ENCODE results near the gene SULF2.
"Not testable (repeated sequence)": the region's sequence is repeated elsewhere in the genome, so short reads cannot be mapped to it uniquely, and the experiment has no call there.

SULF2 gene

DNA sequence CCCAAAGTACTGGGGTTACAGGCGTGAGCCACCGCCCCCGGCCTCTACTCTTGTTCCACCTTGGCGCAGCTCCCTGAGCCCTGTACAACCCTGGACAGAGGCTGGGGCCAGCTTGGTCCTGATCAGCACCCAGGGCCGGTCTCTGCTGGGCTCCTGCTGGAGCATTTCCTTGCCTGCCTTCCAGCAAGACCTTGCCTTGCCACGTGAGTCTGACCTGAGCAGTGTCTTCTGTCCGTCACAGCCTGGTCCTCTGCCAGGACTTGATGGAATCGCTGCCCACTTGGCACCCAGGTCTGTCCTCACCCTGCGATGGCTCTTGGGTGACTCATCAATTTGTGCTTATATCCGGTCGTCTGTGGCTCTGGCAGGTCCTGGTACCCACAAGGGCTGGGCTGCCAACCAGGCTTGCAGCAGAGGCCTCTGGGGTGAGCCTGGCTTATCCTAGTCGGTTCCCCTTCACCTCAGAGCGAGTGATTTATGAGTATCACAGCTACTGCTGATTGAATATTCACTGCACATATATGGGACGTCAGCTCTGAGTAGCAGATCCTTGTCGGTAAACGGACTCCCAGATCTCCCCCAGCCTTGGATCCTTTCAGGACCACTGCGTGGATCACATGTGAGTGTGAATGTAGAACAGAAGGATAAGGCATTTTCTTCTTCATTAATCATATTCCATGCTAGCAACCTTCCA, 10.1 kb upstream of the SULF2 start:
- peaks cover 2% of the 10 kb centered on the region for H3K27me3 ChIP-seq (replicated peaks)
- DNase-seq, result no peak
- in situ Hi-C loops (cut with HindIII; ENCODE audit: low pct_ligation_motif_present, low sequenced_read_pairs), result no loop called here
- H3K27ac ChIP-seq, result no peak overlapping the region
- H3K4me3 ChIP-seq (ENCODE audit: low read depth, low read length), result no peak overlapping the region
- no peaks in the 10 kb centered on the region for H3K36me3 ChIP-seq (replicated peaks)
- TF ChIP-seq, protein P1, sequence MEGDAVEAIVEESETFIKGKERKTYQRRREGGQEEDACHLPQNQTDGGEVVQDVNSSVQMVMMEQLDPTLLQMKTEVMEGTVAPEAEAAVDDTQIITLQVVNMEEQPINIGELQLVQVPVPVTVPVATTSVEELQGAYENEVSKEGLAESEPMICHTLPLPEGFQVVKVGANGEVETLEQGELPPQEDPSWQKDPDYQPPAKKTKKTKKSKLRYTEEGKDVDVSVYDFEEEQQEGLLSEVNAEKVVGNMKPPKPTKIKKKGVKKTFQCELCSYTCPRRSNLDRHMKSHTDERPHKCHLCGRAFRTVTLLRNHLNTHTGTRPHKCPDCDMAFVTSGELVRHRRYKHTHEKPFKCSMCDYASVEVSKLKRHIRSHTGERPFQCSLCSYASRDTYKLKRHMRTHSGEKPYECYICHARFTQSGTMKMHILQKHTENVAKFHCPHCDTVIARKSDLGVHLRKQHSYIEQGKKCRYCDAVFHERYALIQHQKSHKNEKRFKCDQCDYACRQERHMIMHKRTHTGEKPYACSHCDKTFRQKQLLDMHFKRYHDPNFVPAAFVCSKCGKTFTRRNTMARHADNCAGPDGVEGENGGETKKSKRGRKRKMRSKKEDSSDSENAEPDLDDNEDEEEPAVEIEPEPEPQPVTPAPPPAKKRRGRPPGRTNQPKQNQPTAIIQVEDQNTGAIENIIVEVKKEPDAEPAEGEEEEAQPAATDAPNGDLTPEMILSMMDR (IDR thresholded peaks at IDR 0.05; ENCODE audit: low read depth, low read length, missing control alignments), result no peak

DNA sequence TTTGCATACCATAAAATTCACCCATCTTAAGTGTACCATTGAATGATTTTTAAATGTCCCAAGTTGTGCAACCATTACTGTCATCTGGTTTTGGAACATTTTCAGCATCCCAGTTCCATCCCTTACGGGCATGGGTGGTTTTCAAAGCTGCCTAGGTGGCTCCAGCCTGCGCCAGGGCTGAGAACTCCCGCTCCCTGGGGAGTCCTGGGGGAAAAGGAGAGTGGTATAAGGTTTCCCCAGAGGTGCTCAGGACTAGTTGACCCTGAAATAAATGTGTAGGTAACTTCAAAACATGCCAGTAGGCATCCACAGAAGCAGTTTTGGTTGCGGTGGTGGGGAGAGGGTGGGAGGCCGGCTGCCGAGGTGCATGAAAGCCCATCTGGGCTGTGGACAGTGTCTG, 9.0 kb upstream of the SULF2 start:
- in situ Hi-C loops (cut with HindIII; ENCODE audit: low pct_ligation_motif_present, low sequenced_read_pairs); H3K27me3 ChIP-seq (replicated peaks); DNase-seq; H3K27ac ChIP-seq; H3K36me3 ChIP-seq (replicated peaks); H3K4me3 ChIP-seq (ENCODE audit: low read depth, low read length): not testable (repeated sequence)

DNA sequence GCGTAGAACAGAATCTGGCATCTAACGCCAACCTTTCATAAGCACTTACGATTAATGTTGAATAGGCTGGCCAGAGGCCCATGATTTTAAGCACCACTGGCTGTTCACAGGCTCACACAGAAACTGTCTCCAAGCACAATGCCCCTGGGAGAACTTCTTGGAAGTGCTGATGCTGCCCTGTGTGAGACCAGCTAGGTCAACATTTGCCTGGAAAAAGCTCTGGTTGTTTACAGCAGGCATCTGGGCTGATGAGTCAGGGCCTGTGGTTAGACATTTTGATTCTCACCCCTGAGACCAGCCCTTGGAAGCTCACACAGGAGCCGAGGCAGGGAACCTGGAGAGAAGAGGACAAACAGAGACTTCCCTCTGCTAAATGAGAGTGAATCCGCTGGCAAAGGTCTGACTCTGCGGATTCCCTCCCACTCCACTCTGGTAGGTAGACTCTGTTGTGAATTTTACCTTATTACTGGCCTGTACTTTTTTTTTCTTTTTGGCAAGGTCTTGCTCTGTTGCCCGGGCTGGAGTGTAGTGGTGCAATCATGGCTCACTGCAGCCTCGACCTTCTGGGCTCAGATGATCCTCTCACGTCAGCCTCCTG, 6.8 kb upstream of the SULF2 start:
- peaks cover 12% of the 10 kb centered on the region for H3K27me3 ChIP-seq (replicated peaks)
- in situ Hi-C loops (cut with HindIII; ENCODE audit: low pct_ligation_motif_present, low sequenced_read_pairs), result no loop called here
- H3K36me3 ChIP-seq (replicated peaks), result no peaks in the 10 kb centered on the region
- H3K4me3 ChIP-seq (ENCODE audit: low read depth, low read length), result no peak overlapping the region
- DNase-seq, result peak; percentile 88
- TF ChIP-seq, protein P1 (IDR thresholded peaks at IDR 0.05; ENCODE audit: low read depth, low read length, missing control alignments), result no peak
- no peak overlapping the region for H3K27ac ChIP-seq

DNA sequence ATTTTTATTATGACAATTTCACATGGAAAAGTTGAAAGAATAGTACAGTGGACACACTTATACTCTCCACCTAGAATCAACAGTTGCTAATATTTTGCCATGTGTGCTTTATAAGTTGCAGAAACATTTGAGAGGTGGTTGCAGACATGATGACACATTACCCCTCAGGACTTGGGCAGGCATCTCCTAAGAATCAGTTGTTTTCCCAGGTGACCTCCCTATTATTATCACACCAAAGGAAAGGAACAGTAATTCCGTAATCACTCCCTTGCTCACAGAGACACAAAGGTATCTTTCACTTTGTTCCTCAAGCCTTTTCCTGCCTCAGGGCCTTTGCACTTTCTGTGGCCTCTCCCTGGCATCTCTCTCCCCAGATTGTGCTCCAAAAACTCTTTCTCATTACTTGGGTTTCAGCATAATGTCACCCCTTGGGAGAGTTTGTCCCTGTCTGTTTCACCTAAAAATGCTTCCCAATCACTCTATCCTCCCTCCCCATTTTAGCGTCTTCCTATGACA, 5.9 kb upstream of the SULF2 start:
- no peaks in the 10 kb centered on the region for H3K36me3 ChIP-seq (replicated peaks)
- no peak for DNase-seq
- H3K27me3 ChIP-seq (replicated peaks), result peaks cover 12% of the 10 kb centered on the region
- TF ChIP-seq, protein P1 (IDR thresholded peaks at IDR 0.05; ENCODE audit: low read depth, low read length, missing control alignments), result no peak
- H3K4me3 ChIP-seq (ENCODE audit: low read depth, low read length), result no peak overlapping the region
- no peak overlapping the region for H3K27ac ChIP-seq
- in situ Hi-C loops (cut with HindIII; ENCODE audit: low pct_ligation_motif_present, low sequenced_read_pairs), result no loop called here

DNA sequence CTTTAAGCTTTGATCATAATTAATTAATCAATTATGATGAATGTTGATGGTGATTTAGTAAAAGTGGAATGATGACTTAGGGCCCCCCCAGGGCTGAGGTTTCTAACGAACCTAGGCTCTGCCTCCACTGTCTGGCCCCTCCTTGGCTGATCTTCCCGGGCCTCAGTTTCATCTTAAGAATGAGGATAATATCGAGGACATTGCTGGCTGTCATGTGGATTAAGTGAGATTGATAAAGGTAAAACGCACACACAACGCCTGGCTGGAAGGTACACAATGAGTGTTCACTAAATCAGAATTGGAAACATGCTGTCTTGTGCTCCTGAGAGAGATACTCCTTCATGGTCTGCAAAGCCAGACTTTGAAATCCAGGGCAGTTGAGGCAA, 5.3 kb upstream of the SULF2 start:
- TF ChIP-seq, protein P1 (IDR thresholded peaks at IDR 0.05; ENCODE audit: low read depth, low read length, missing control alignments), result no peak
- H3K36me3 ChIP-seq (replicated peaks), result no peaks in the 10 kb centered on the region
- DNase-seq, result no peak
- peaks cover 16% of the 10 kb centered on the region for H3K27me3 ChIP-seq (replicated peaks)
- no peak overlapping the region for H3K4me3 ChIP-seq (ENCODE audit: low read depth, low read length)
- in situ Hi-C loops (cut with HindIII; ENCODE audit: low pct_ligation_motif_present, low sequenced_read_pairs), result no loop called here
- no peak overlapping the region for H3K27ac ChIP-seq

DNA sequence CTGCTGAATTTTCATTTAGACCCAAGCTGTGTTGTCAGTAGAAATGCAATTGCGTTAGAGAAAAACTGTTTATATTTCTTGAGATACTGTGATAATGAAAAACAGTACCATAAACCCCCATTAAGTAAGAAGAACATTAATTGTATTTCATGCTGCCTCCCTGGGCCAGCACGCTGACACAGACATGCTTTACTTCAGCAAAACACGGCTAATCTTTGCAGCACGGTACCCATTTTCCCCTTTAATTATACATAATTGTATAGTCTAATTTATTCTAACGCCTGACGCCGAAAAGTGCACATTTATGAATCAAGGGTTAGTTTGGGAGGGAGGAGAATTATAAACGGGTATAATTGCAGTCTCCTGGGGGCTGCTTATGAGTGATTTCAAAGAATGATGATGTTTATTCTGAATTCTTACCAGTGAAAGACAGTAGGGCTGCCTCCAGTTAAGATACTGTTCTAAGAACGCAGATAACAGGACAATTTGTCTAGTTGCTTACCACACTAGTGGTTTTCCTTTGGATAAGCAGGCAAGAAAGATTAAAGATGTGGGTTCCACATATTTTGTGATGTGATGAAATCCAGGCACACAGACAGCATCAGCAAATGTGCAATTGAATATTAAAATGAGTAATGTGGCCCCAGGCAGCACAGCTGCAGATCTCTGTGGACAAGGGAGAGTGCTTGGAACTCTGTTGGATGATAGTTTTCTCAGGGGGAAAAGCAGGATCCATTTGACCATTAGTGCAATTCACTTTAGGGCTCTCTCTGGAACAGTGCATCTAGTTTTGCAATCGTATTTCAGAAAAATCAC, 4.7 kb upstream of the SULF2 start:
- in situ Hi-C loops (cut with HindIII; ENCODE audit: low pct_ligation_motif_present, low sequenced_read_pairs), result no loop called here
- H3K27ac ChIP-seq, result no peak overlapping the region
- H3K4me3 ChIP-seq (ENCODE audit: low read depth, low read length), result no peak overlapping the region
- DNase-seq, result peak; percentile 19
- peaks cover 16% of the 10 kb centered on the region for H3K27me3 ChIP-seq (replicated peaks)
- no peaks in the 10 kb centered on the region for H3K36me3 ChIP-seq (replicated peaks)
- TF ChIP-seq, protein P1 (IDR thresholded peaks at IDR 0.05; ENCODE audit: low read depth, low read length, missing control alignments), result no peak
